CD8-positive, alpha-beta memory T cell (primary cell): ENCODE data around the gene TIMM21. TPM values are rescaled to one million over a fixed set of nuclear protein-coding genes. Genes with fewer than 3 reads are reported as not detected.

Experiments used
- CTCF ChIA-PET: fragments of 350-600 bp; sonication (Branson Sonifier 250); formaldehyde crosslinking; loops from one replicate; lab custom pipeline; 2021; ENCODE audit warnings: antibody characterized with exemption; lab: Charles Lee
- POLR2A ChIA-PET: fragments of 350-600 bp; sonication (Branson Sonifier 250); formaldehyde crosslinking; loops from one replicate; lab custom pipeline; 2021; ENCODE audit warnings: antibody characterized with exemption; lab: Charles Lee
- DNase-seq, 5 donors: peaks; one replicate each; pipeline versions ENCODE4 v3.0.0 to v3.0.0-alpha.2; 2020 to 2022; ENCODE audit warnings: mixed read lengths in 1 of 5
- H3K27ac ChIP-seq: one replicate; pipeline ENCODE4 v1.7.0; 2013; ENCODE audit warnings: low read depth, mild to moderate bottlenecking, low read length, moderate library complexity
- H3K27me3 ChIP-seq: 2 replicates; pipeline ENCODE4 v1.7.0; 2013; ENCODE audit warnings: low read length, mild to moderate bottlenecking; ENCODE audit not compliant: insufficient read depth, poor library complexity, severe bottlenecking
- H3K36me3 ChIP-seq: 2 replicates; pipeline ENCODE4 v1.7.0; 2013; ENCODE audit warnings: mild to moderate bottlenecking, low read length, moderate library complexity; ENCODE audit not compliant: insufficient read depth
- H3K4me1 ChIP-seq: 2 replicates; pipeline ENCODE4 v1.7.0; 2013; ENCODE audit warnings: mild to moderate bottlenecking, low read length, moderate library complexity; ENCODE audit not compliant: insufficient read depth
- H3K4me3 ChIP-seq: 2 replicates; pipeline ENCODE4 v1.7.0; 2013; ENCODE audit warnings: mild to moderate bottlenecking, low read length
- H3K9me3 ChIP-seq: 2 replicates; pipeline ENCODE4 v1.7.0; 2013; ENCODE audit warnings: mild to moderate bottlenecking, low read length
- H3K27ac Mint-ChIP-seq, 8 donors: one replicate each; pipeline ENCODE4 v1.8.0; 2020 to 2021; ENCODE audit warnings: mixed read lengths in 8 of 8, mild to moderate bottlenecking in 6 of 8, inconsistent platforms in 3 of 8, moderate library complexity in 3 of 8
- H3K27me3 Mint-ChIP-seq, 2 donors: one replicate each; pipeline ENCODE4 v1.8.0; 2020 to 2021; ENCODE audit warnings: mixed read lengths in 2 of 2, mild to moderate bottlenecking in 1 of 2, moderate library complexity in 1 of 2
- H3K36me3 Mint-ChIP-seq, 3 donors: one replicate each; pipeline ENCODE4 v1.8.0; 2020 to 2021; ENCODE audit warnings: mixed read lengths in 3 of 3, inconsistent platforms in 1 of 3, mild to moderate bottlenecking in 1 of 3
- H3K4me1 Mint-ChIP-seq, 3 donors: one replicate each; pipeline ENCODE4 v1.8.0; 2020 to 2021; ENCODE audit warnings: mixed read lengths in 3 of 3, inconsistent platforms in 1 of 3, mild to moderate bottlenecking in 1 of 3
- H3K4me3 Mint-ChIP-seq, 7 donors: one replicate each; pipeline ENCODE4 v1.8.0; 2020 to 2021; ENCODE audit warnings: mixed read lengths in 7 of 7, mild to moderate bottlenecking in 6 of 7, moderate library complexity in 4 of 7, inconsistent platforms in 2 of 7
- H3K9me3 Mint-ChIP-seq, 5 donors: one replicate each; pipeline ENCODE4 v1.8.0; 2020 to 2022; ENCODE audit warnings: mixed read lengths in 5 of 5, mild to moderate bottlenecking in 3 of 5, moderate library complexity in 2 of 5, inconsistent platforms in 1 of 5
- polyA plus RNA-seq: library from polyadenylated mRNA; unstranded; fragments of 300-500 nt; fragmentation: Illumina TruSeq; gene quantifications from one replicate; pipeline ENCODE4 v1.2.3, GENCODE V29; 2021
- total RNA-seq, 2 experiments: library from RNA; stranded (reverse); gene quantifications; one replicate each; pipeline ENCODE4 v1.2.3, GENCODE V29; 2021

TIMM21 gene
- total and polyA plus RNA-seq, 3 experiments from 2014 or later = 21.9 to 59.8 (median 59.4) TPM

DNA sequence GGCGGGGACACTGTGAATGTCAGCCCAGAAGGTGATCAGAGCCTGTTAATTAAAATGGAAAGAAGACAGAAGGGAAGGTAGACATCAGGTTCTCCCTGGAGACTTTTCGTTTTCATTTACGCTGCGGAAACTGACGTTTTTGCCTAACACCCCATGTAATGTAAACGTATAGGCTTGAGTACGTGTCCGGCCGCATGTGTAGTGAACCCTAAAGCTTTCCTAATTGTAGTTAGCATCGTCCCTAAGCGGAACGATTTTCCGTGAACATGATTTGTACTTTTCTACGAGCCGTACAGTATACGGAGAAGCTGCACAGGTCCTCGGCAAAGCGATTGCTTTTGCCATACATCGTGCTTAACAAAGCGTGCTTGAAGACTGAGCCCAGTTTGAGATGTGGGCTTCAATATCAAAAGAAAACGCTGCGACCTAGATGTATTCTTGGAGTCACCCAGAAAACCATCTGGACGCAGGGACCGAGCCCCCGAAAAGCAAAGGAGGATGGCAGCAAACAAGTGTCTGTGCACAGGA is 284 bp downstream of the TIMM21 start:
- no peaks in the 10 kb centered on the region for H3K9me3 ChIP-seq
- POLR2A ChIA-PET = interaction anchor here (1.5 kb wide), 1 partner anchor 65 kb away, joined by 4 read pairs; no protein-coding TSS in a partner anchor
- Mint-ChIP-seq H3K27ac (peak overlapping the region; percentile 94 to 100 (median 100)), H3K4me3 (peak overlapping the region; percentile 93 to 100 (median 94)), H3K27me3 (peaks cover 0 to 3% of the 10 kb centered on the region in 2 donors), H3K9me3 (peaks cover 0 to 1% (median 0%) of the 10 kb centered on the region in 5 donors), H3K4me1 (peaks cover 47 to 65% (median 61%) of the 10 kb centered on the region in 3 donors), H3K36me3 (peaks cover 0 to 42% (median 3%) of the 10 kb centered on the region in 3 donors)
- DNase-seq = no peak
- peaks cover 4% of the 10 kb centered on the region for H3K36me3 ChIP-seq
- H3K27ac ChIP-seq = peak overlapping the region; percentile 99
- peak overlapping the region; percentile 98 for H3K4me3 ChIP-seq
- CTCF ChIA-PET = interaction anchor here (1.1 kb wide), 1 partner anchor 66 kb away, joined by 3 read pairs; no protein-coding TSS in a partner anchor
- H3K4me1 ChIP-seq = peaks cover 26% of the 10 kb centered on the region
- H3K27me3 ChIP-seq = no peaks in the 10 kb centered on the region

DNA sequence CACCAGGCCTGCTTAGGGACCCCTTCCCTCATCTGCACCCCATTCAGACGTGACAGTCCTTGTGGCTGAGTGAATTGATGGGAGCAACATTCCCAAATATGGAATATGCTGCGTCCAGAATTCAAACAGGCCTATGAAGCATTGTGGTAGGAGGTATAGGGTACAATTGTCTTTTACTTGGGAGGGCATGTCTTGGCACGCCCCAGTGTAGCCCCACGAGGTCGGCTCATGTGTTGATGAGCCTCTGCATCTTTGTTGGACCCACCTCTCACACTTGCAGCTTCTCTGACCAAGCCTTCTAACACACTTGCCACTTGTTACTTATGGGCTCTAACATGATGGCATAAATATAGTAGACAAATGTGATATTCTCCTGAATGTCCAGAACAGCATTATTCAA is 1.6 kb downstream of the TIMM21 start:
- Mint-ChIP-seq H3K27me3 (peaks cover 0 to 3% of the 10 kb centered on the region in 2 donors), H3K9me3 (peaks cover 0 to 1% (median 0%) of the 10 kb centered on the region in 5 donors), H3K4me3 (peak overlapping the region in 6 of 7 donors; percentile 41 to 100 (median 94)), H3K27ac (peak overlapping the region in 1 of 8 donors; percentile 21), H3K36me3 (peaks cover 0 to 50% (median 5%) of the 10 kb centered on the region in 3 donors), H3K4me1 (peaks cover 49 to 65% (median 61%) of the 10 kb centered on the region in 3 donors)
- DNase-seq = no peak
- Histone ChIP-seq H3K27ac (no peak overlapping the region), H3K36me3 (peaks cover 4% of the 10 kb centered on the region), H3K4me1 (peaks cover 26% of the 10 kb centered on the region), H3K27me3 (no peaks in the 10 kb centered on the region), H3K4me3 (no peak overlapping the region), H3K9me3 (no peaks in the 10 kb centered on the region)
- CTCF ChIA-PET = no interaction called here
- POLR2A ChIA-PET = interaction anchor here (0.6 kb wide), 1 partner anchor 92 kb away, joined by 3 read pairs; no protein-coding TSS in a partner anchor

DNA sequence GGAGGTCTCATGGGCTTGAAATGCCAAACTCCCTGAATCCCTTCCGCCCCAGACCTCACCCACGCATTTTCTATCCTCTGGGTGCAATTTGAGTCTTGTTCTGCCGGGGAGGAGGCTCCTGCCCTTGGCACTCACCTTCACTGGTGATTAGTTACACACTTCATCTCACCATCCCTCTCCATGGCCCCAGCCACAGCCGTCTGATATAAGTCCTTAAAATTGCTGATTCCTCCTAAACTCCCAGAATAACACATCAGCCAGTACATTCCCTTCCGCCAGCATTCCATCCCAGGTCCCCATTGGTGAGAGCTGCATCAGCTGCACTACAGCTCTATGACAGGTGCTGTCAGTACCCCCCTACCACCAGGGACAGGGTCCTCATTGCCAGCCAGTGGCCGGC is 3.9 kb downstream of the TIMM21 start:
- H3K4me1 Mint-ChIP-seq = peaks cover 43 to 55% (median 51%) of the 10 kb centered on the region in 3 donors
- DNase-seq = no peak
- no peak overlapping the region for H3K4me3 ChIP-seq
- H3K4me3 Mint-ChIP-seq = peak overlapping the region in 2 of 7 donors; percentile 26 to 80
- H3K27ac ChIP-seq = no peak overlapping the region
- peaks cover 0 to 1% (median 0%) of the 10 kb centered on the region in 5 donors for H3K9me3 Mint-ChIP-seq
- no peak overlapping the region for H3K27ac Mint-ChIP-seq
- no peaks in the 10 kb centered on the region for H3K9me3 ChIP-seq
- ChIA-PET POLR2A (interaction anchor here (0.6 kb wide), 1 partner anchor 1083 kb away, joined by 4 read pairs; no protein-coding TSS in a partner anchor), CTCF (interaction anchor here (1.2 kb wide), 1 partner anchor 43 kb away, joined by 4 read pairs; no protein-coding TSS in a partner anchor)
- peaks cover 0 to 70% (median 13%) of the 10 kb centered on the region in 3 donors for H3K36me3 Mint-ChIP-seq
- H3K27me3 ChIP-seq = no peaks in the 10 kb centered on the region
- peaks cover 19% of the 10 kb centered on the region for H3K36me3 ChIP-seq
- peaks cover 22% of the 10 kb centered on the region for H3K4me1 ChIP-seq
- peaks cover 0 to 3% of the 10 kb centered on the region in 2 donors for H3K27me3 Mint-ChIP-seq

DNA sequence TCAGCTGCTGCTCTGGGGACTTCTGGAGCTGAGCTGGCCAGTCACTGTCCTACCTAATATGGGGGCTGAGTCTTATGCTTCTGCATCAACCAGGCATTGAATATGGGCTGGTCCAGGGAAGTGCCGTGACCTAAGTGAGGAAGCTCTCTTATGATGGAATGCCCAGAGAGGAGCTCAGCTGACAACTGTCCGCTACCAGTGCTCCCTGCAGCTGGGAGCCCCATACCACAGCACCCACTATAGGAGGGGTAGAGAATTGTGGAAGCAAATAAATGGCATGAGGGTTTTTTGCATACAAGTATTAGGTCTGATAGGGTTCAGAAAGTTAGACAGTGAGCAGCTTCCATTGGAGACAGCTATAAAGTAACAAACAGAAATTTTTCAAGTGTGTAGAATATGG is 4.5 kb downstream of the TIMM21 start:
- no peak for DNase-seq

DNA sequence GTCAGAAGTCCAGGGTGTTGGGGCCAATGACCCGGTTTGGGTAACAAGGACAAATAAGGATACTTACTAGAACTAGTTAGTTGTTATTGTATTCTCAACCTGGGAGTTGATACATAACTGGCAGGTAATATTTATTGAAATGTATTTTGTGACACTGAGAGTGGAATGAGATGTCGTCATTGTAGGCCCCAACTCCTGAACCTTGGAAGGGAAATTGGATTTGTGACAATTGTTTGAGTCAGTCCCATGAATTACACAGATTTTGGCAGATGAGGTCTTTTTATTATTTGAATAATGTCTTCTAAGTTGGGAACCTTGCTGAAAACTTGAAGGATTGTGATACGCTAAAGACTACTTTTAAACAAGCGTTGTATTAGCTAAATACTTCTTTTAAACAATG is 5.1 kb downstream of the TIMM21 start:
- H3K4me1 ChIP-seq = peaks cover 20% of the 10 kb centered on the region
- no peaks in the 10 kb centered on the region for H3K27me3 ChIP-seq
- Mint-ChIP-seq H3K36me3 (peaks cover 0 to 69% (median 16%) of the 10 kb centered on the region in 3 donors), H3K27ac (no peak overlapping the region), H3K27me3 (no peaks in the 10 kb centered on the region), H3K9me3 (no peaks in the 10 kb centered on the region), H3K4me1 (peaks cover 40 to 48% (median 47%) of the 10 kb centered on the region in 3 donors), H3K4me3 (no peak overlapping the region)
- H3K36me3 ChIP-seq = peaks cover 19% of the 10 kb centered on the region
- H3K4me3 ChIP-seq = no peak overlapping the region
- H3K9me3 ChIP-seq = no peaks in the 10 kb centered on the region
- no peak overlapping the region for H3K27ac ChIP-seq
- ChIA-PET POLR2A (no interaction called here), CTCF (interaction anchor here (1.2 to 1.4 kb wide), 2 partner anchors 42 to 398 kb away, joined by 4 read pairs; no protein-coding TSS in a partner anchor)
- DNase-seq = no peak

More for the DNA sequence above, 4.5 kb downstream of the TIMM21 start:
- Histone ChIP-seq H3K4me3 (no peak overlapping the region), H3K27ac (no peak overlapping the region), H3K27me3 (no peaks in the 10 kb centered on the region), H3K4me1 (peaks cover 20% of the 10 kb centered on the region), H3K36me3 (peaks cover 19% of the 10 kb centered on the region), H3K9me3 (no peaks in the 10 kb centered on the region)
- H3K27me3 Mint-ChIP-seq = peaks cover 0 to under 1% of the 10 kb centered on the region in 2 donors
- H3K4me3 Mint-ChIP-seq = no peak overlapping the region
- POLR2A ChIA-PET = no interaction called here
- H3K4me1 Mint-ChIP-seq = peaks cover 41 to 51% (median 51%) of the 10 kb centered on the region in 3 donors
- CTCF ChIA-PET = interaction anchor here (1.2 to 1.4 kb wide), 2 partner anchors 42 to 399 kb away, joined by 4 read pairs; no protein-coding TSS in a partner anchor
- H3K27ac Mint-ChIP-seq = peak overlapping the region in 1 of 8 donors; percentile 10
- H3K9me3 Mint-ChIP-seq = no peaks in the 10 kb centered on the region
- H3K36me3 Mint-ChIP-seq = peaks cover 0 to 69% (median 14%) of the 10 kb centered on the region in 3 donors

DNA sequence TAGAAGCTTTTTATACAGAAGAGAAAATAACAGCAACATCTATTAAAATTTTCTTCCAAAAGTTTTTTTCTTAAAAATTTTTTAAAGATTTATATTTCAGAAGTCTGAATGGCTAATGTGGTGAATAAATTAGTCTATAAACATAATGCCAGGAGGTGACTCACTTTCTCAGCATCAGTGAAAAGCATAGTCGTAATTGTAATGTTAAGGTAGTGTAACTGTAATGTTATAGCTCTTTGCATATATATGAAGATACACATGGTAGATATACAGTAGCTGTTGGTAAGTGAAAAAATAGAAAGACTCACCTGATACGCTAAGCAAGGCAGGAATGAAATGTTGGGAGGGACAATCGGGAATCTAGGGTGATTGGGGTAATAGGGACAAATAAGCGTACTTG is 5.5 kb downstream of the TIMM21 start:
- Histone ChIP-seq H3K4me3 (no peak overlapping the region), H3K36me3 (peaks cover 21% of the 10 kb centered on the region), H3K4me1 (peaks cover 18% of the 10 kb centered on the region), H3K27me3 (no peaks in the 10 kb centered on the region), H3K27ac (no peak overlapping the region), H3K9me3 (no peaks in the 10 kb centered on the region)
- Mint-ChIP-seq H3K27ac (no peak overlapping the region), H3K9me3 (no peaks in the 10 kb centered on the region), H3K4me3 (no peak overlapping the region), H3K27me3 (no peaks in the 10 kb centered on the region), H3K4me1 (peaks cover 36 to 44% (median 43%) of the 10 kb centered on the region in 3 donors), H3K36me3 (peaks cover 0 to 70% (median 17%) of the 10 kb centered on the region in 3 donors)
- CTCF ChIA-PET = interaction anchor here (1.2 to 1.4 kb wide), 2 partner anchors 41 to 398 kb away, joined by 4 read pairs; no protein-coding TSS in a partner anchor
- POLR2A ChIA-PET = no interaction called here
- DNase-seq = no peak

DNA sequence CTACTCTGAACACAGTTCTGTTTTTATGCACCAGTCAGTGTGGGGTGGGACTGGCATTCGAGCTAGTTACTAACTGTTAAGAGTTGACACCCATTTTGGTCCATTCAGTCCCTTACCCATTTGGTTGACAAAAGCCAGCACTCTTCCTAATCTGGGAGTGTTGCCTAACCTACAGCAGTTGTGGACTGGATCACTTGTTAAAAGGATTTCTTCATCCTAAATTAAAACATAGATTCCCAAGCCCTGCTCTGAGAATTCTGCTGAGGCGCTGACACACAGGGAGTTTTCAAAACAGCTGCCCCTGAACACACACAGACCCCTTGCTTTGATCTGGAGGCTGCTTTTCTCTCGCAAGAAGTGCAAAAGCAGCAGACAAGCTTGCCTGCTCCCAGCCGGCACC is 6.4 kb downstream of the TIMM21 start:
- ChIA-PET POLR2A (no interaction called here), CTCF (no interaction called here)
- Histone ChIP-seq H3K27ac (no peak overlapping the region), H3K27me3 (no peaks in the 10 kb centered on the region), H3K9me3 (no peaks in the 10 kb centered on the region), H3K36me3 (peaks cover 24% of the 10 kb centered on the region), H3K4me3 (no peak overlapping the region), H3K4me1 (peaks cover 9% of the 10 kb centered on the region)
- H3K9me3 Mint-ChIP-seq = no peaks in the 10 kb centered on the region
- H3K4me3 Mint-ChIP-seq = no peak overlapping the region
- peaks cover 0 to 75% (median 23%) of the 10 kb centered on the region in 3 donors for H3K36me3 Mint-ChIP-seq
- no peaks in the 10 kb centered on the region for H3K27me3 Mint-ChIP-seq
- DNase-seq = no peak
- H3K27ac Mint-ChIP-seq = peak overlapping the region in 1 of 8 donors; percentile 7
- H3K4me1 Mint-ChIP-seq = peaks cover 26 to 35% (median 34%) of the 10 kb centered on the region in 3 donors

DNA sequence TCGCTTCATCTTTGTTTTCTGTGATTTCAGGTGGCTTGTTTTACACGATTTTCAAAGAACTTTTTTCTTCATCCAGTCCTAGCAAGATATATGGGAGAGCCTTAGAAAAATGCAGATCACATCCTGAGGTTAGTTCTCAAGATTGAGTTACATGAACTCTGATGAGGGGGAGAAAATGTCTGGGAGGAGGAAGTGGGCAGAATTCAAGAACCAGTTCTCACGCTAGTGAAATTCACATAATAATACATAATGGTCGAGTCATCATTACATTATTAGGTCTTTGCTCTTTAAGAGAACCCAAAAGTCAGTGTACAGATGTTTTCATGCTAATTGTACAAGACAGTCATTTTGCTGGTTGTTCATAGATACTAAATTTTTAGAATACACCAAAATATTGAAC is 7.0 kb downstream of the TIMM21 start:
- H3K36me3 ChIP-seq = peaks cover 20% of the 10 kb centered on the region
- peaks cover 0 to 78% (median 24%) of the 10 kb centered on the region in 3 donors for H3K36me3 Mint-ChIP-seq
- CTCF ChIA-PET = no interaction called here

More for the DNA sequence above, 7.0 kb downstream of the TIMM21 start:
- peak overlapping the region in 1 of 8 donors; percentile 7 for H3K27ac Mint-ChIP-seq
- POLR2A ChIA-PET = no interaction called here
- H3K9me3 ChIP-seq = no peaks in the 10 kb centered on the region
- H3K9me3 Mint-ChIP-seq = no peaks in the 10 kb centered on the region
- H3K4me1 ChIP-seq = peaks cover 4% of the 10 kb centered on the region
- DNase-seq = no peak
- no peaks in the 10 kb centered on the region for H3K27me3 ChIP-seq
- no peak overlapping the region for H3K4me3 Mint-ChIP-seq
- H3K4me1 Mint-ChIP-seq = peaks cover 22 to 29% (median 28%) of the 10 kb centered on the region in 3 donors
- no peak overlapping the region for H3K27ac ChIP-seq
- H3K4me3 ChIP-seq = no peak overlapping the region
- H3K27me3 Mint-ChIP-seq = no peaks in the 10 kb centered on the region
